ENCODE results near the gene FXR2. TPM values are rescaled to one million over a fixed set of nuclear protein-coding genes. Genes with fewer than 3 reads are reported as not detected.

FXR2 gene
- total RNA-seq, 3 donors from 2014 or later (not counting 1 experiment from before 2014, with no cell fraction given), result 23.7 to 40.2 (median 29.5) TPM

DNA sequence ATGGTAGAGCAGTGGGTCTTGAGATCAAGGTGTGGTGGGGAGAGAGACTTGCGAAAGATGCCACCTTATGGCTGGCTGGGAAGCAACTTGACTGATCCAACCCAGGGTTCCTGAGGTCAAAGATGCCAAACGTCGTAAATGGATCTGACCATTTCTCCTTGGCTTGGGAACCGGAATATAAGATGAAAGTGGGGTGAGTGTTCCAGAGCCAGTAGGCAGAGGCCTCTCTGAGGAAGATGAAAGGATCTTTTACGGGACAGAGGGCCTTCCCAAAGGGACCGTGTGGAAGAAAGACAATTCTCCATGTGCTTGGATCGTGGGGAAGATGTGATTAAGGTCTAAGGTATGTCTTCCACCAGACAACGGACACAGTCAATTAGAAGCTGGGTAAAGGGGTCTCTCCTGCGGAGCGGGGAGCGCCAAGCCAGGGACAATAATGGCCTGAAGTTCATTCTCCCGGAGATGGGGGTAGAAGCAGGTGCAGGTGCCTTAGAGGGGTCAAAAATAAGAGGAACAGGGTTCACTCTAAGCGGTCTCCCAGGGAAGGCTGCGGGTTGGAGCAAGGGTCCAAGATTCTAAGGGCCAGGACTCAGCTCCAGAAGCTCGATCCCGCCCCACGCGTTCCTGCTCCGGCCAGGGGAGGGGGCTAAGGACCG is 800 bp downstream of the FXR2 start:
- Mint-ChIP-seq H3K4me3 (peak overlapping the region; percentile 91), H3K36me3 (no peaks in the 10 kb centered on the region), H3K4me1 (peaks cover 29 to 53% of the 10 kb centered on the region in 2 donors), H3K27ac (peak overlapping the region; percentile 94 to 95), H3K9me3 (no peaks in the 10 kb centered on the region), H3K27me3 (ENCODE audit: low read depth in 2 of 2) (no peaks in the 10 kb centered on the region)
- H3K36me3 ChIP-seq (ENCODE audit: control insufficient read depth, insufficient read depth, low read length), result no peaks in the 10 kb centered on the region
- H3K9me3 ChIP-seq (ENCODE audit: control insufficient read depth, insufficient read depth, low read length), result no peaks in the 10 kb centered on the region
- TF ChIP-seq, protein P1, sequence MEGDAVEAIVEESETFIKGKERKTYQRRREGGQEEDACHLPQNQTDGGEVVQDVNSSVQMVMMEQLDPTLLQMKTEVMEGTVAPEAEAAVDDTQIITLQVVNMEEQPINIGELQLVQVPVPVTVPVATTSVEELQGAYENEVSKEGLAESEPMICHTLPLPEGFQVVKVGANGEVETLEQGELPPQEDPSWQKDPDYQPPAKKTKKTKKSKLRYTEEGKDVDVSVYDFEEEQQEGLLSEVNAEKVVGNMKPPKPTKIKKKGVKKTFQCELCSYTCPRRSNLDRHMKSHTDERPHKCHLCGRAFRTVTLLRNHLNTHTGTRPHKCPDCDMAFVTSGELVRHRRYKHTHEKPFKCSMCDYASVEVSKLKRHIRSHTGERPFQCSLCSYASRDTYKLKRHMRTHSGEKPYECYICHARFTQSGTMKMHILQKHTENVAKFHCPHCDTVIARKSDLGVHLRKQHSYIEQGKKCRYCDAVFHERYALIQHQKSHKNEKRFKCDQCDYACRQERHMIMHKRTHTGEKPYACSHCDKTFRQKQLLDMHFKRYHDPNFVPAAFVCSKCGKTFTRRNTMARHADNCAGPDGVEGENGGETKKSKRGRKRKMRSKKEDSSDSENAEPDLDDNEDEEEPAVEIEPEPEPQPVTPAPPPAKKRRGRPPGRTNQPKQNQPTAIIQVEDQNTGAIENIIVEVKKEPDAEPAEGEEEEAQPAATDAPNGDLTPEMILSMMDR (IDR thresholded peaks at IDR 0.05), result no peak
- peak overlapping the region; percentile 72 for H3K27ac ChIP-seq (ENCODE audit: low read length)
- H3K27me3 ChIP-seq (ENCODE audit: control insufficient read depth, insufficient read depth, low read length), result no peaks in the 10 kb centered on the region
- ATAC-seq (no peak), DNase-seq (peak in 1 of 2 donors; percentile 33)
- H3K4me3 ChIP-seq (ENCODE audit: low read length), result peak overlapping the region; percentile 79
- 14% methylated on average over 20 of the region's 20 CpGs for WGBS (ENCODE audit: insufficient coverage)
- peaks cover 17% of the 10 kb centered on the region for H3K4me1 ChIP-seq (ENCODE audit: control insufficient read depth, insufficient read depth, low read length)
- intact Hi-C loops (cut with micrococcal nuclease), result loop anchor here (2.0 kb wide), 2 partner anchors 41 to 73 kb away; partner anchors contain the start of gene TP53

DNA sequence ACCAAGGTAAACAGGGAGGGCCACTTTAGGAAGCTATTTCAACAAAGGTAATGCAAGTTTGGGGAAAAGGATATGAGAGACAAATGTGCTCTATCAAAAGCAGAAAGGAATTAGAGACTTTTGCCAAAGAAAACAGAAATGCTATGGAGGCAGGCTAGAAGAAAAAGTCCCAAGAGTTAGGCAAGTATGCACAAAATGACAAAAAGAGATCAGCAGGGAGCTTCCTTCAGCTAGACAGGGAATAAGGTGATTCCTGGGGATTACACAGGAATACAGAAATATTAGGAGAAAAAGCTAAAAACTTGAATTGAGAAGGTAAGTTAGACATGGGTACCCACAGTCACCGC is 2.4 kb downstream of the FXR2 start:
- Mint-ChIP-seq H3K4me3 (peak overlapping the region; percentile 91), H3K4me1 (peaks cover 29 to 53% of the 10 kb centered on the region in 2 donors), H3K36me3 (no peaks in the 10 kb centered on the region), H3K9me3 (no peaks in the 10 kb centered on the region), H3K27ac (peak overlapping the region; percentile 94 to 95), H3K27me3 (ENCODE audit: low read depth in 2 of 2) (no peaks in the 10 kb centered on the region)
- Histone ChIP-seq H3K4me1 (ENCODE audit: control insufficient read depth, insufficient read depth, low read length) (peaks cover 17% of the 10 kb centered on the region), H3K36me3 (ENCODE audit: control insufficient read depth, insufficient read depth, low read length) (no peaks in the 10 kb centered on the region), H3K9me3 (ENCODE audit: control insufficient read depth, insufficient read depth, low read length) (no peaks in the 10 kb centered on the region), H3K4me3 (ENCODE audit: low read length) (no peak overlapping the region), H3K27ac (ENCODE audit: low read length) (no peak overlapping the region), H3K27me3 (ENCODE audit: control insufficient read depth, insufficient read depth, low read length) (no peaks in the 10 kb centered on the region)
- TF ChIP-seq, protein P1 (IDR thresholded peaks at IDR 0.05), result no peak
- intact Hi-C loops (cut with micrococcal nuclease), result no loop called here
- ATAC-seq (no peak), DNase-seq (no peak)
- WGBS (ENCODE audit: insufficient coverage), result 100% methylated on average over 1 of the region's 1 CpG

DNA sequence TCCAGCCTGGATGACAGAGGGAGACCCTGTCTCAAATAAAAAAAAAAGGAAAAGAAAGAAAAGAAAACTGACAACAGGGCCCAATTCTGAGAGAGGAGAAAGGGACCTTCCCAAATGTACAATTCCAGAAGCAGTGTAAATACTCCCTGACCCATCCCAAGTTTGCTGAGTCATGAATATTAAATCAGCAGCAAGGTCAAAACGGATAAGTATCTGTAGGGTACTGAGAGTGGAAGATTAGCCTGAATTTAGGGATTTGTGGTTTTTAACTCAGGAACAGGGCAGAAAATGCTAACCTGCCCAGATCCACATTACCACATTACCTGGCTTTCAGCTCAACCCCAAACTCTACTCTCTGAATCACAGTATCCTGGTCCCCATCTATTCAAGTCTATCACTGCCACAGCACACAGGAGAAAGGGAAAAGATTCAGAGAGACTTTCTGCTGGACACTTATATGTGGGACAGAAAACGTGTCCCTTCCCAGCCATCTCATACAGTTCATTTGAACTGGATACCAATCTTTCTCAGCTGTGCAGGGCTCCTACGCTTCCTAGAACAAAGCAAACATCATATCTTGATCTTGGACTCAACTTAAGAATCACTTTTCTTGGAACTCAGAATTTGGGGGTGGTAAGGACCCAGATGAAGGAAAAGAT is 2.9 kb downstream of the FXR2 start:
- Mint-ChIP-seq H3K4me1 (peaks cover 29 to 53% of the 10 kb centered on the region in 2 donors), H3K27me3 (ENCODE audit: low read depth in 2 of 2) (no peaks in the 10 kb centered on the region), H3K27ac (peak overlapping the region; percentile 94 to 95), H3K9me3 (no peaks in the 10 kb centered on the region), H3K4me3 (peak overlapping the region; percentile 91), H3K36me3 (no peaks in the 10 kb centered on the region)
- Histone ChIP-seq H3K27me3 (ENCODE audit: control insufficient read depth, insufficient read depth, low read length) (no peaks in the 10 kb centered on the region), H3K4me3 (ENCODE audit: low read length) (no peak overlapping the region), H3K4me1 (ENCODE audit: control insufficient read depth, insufficient read depth, low read length) (peaks cover 17% of the 10 kb centered on the region), H3K27ac (ENCODE audit: low read length) (no peak overlapping the region), H3K36me3 (ENCODE audit: control insufficient read depth, insufficient read depth, low read length) (no peaks in the 10 kb centered on the region), H3K9me3 (ENCODE audit: control insufficient read depth, insufficient read depth, low read length) (no peaks in the 10 kb centered on the region)
- ATAC-seq (no peak), DNase-seq (no peak)
- intact Hi-C loops (cut with micrococcal nuclease), result no loop called here
- TF ChIP-seq, protein P1 (IDR thresholded peaks at IDR 0.05), result no peak
- 100% methylated on average over 3 of the region's 3 CpGs for WGBS (ENCODE audit: insufficient coverage)
